ENCODE data around the gene SORCS3. TPM values are rescaled to one million over a fixed set of nuclear protein-coding genes. Genes with fewer than 3 reads are reported as not detected.

The SORCS3 gene
- total RNA-seq, result 3.6 TPM

- intact Hi-C loops (cut with DNase I), result no loop called here
These were observed at the start of gene SORCS3 for GRCh38 chr10:104641187-104641936. Gene SORCS3, plus strand, starts transcription at chr10:104641290.

DNA sequence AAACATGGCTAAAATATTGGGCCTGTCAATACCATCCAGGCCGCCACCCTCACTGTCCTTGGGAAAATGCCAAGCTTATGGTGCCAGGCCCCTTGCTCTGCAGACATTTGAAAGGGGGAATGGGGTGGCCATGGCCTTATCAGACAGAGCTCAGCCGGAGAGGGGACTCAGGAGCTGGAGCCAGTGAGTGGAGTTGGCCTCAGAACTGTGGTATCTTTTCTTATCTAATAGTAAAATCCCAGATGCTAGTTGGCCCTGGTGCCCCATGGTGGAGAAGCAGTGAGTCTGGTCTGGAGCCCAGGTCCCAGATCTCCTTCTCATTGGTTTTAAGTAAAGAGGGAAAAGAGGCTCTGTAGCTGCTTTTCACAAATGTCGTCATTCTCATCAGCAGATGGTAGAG, 49.6 kb upstream of the SORCS3 start:
- ATAC-seq (no peak), DNase-seq (ENCODE audit: low spot score) (no peak)
- intact Hi-C loops (cut with DNase I), result no loop called here

More at GRCh38 chr10:104641187-104641936, at the start of gene SORCS3:
- DNase-seq (ENCODE audit: low spot score) (no peak), ATAC-seq (no peak)

GRCh38 chr10:104601166-104601565, 39.9 kb upstream of the SORCS3 start:
- ATAC-seq (no peak), DNase-seq (ENCODE audit: low spot score) (no peak)
- intact Hi-C loops (cut with DNase I), result no loop called here

DNA sequence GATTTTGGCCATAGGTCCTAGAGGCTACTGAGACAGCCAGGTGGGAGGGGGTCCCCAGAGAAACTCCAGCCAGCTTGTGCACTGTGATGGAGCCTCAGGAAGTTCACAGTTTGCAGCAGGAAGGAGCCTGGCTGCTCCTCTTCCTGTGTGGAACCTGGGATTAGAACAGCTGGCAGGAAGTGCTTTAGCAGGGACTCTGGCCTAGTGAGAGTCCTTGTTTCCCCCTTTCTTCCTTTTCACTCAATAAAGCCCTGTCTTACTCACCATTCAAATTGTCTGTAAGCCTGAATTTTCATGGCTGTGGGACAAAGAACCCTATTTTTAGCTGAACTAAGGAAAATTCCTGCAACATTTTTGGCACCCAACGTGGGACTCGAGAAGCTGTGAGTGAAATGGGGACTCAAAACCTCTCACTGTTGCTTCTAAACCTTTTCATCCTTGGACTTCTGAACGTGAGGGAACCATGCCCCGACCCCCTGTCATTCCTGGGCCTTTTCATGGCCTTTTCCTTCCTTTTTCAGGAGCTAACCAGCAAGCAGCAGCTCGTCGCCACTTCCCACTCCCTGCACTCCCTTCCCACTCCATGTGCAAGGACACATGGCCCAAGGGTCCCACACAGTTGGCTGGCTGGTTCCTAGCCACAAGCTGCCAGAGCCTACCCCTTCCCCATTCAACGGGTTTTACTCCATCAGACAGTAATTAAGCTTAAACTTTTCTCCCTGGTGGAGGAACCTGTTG, 32.8 kb upstream of the SORCS3 start:
- intact Hi-C loops (cut with DNase I), result no loop called here
- ATAC-seq, result no peak
- no peak for DNase-seq (ENCODE audit: low spot score)

- intact Hi-C loops (cut with DNase I), result no loop called here
- ATAC-seq (no peak), DNase-seq (ENCODE audit: low spot score) (no peak)
These were observed 28.4 kb upstream of the SORCS3 start for GRCh38 chr10:104612571-104613205.

GRCh38 chr10:104613406-104613805, 27.7 kb upstream of the SORCS3 start:
- DNase-seq (ENCODE audit: low spot score), result no peak
- intact Hi-C loops (cut with DNase I), result no loop called here
- ATAC-seq, result no peak

DNA sequence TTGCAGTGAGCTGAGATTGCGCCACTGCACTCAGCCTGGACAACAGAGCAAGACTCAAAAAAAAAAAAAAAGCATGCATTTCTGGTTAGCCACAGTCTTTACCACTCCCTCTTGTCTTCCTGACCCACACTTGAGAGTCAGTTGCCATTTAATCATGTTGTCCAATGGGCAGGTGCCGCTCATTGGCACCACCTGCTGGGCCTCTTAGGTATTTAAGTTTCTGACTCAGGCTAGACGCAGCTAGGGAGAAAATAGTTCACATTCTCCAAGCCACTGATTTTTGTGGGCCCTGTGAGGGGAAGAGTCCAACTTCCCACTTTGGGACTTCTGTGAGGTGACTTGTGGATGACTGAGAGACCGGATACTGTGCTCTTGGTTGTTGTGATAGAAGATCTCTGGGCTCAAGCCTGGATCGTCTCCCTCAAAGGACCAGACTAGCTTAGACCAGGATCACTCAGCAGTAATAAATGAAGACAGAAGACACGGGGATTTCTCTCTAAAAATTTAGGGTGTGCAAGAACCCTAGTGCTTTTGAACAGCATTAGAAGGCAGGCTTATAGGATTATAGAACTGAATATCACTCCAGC, 26.8 kb upstream of the SORCS3 start:
- ATAC-seq, result no peak
- intact Hi-C loops (cut with DNase I), result no loop called here
- no peak for DNase-seq (ENCODE audit: low spot score)

DNA sequence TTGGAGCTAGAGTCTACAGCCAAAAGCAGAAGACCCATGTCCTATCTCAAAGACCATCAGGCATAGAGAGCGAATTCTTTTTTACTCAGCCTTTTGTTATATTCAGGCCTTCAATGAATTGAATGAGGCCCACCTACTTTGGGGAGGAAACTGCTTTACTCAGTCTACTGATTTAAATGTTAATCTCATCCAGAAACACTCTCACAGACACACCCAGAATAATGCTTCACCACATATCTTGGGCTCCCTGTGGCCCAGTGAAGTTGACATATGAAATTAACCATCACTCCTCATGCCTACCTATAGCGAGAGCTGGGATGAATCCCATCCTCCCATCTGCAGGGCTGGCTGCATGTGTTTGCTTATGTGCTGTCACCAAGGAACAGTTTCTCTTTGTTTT, 26.0 kb upstream of the SORCS3 start:
- intact Hi-C loops (cut with DNase I), result no loop called here
- ATAC-seq (no peak), DNase-seq (ENCODE audit: low spot score) (no peak)

- intact Hi-C loops (cut with DNase I), result no loop called here
These were observed 23.3 kb upstream of the SORCS3 start for GRCh38 chr10:104617831-104618230.

GRCh38 chr10:104622175-104622574, 18.9 kb upstream of the SORCS3 start:
- ATAC-seq (no peak), DNase-seq (ENCODE audit: low spot score) (no peak)
- intact Hi-C loops (cut with DNase I), result no loop called here

More at GRCh38 chr10:104617831-104618230, 23.3 kb upstream of the SORCS3 start:
- DNase-seq (ENCODE audit: low spot score), result no peak
- ATAC-seq, result no peak

DNA sequence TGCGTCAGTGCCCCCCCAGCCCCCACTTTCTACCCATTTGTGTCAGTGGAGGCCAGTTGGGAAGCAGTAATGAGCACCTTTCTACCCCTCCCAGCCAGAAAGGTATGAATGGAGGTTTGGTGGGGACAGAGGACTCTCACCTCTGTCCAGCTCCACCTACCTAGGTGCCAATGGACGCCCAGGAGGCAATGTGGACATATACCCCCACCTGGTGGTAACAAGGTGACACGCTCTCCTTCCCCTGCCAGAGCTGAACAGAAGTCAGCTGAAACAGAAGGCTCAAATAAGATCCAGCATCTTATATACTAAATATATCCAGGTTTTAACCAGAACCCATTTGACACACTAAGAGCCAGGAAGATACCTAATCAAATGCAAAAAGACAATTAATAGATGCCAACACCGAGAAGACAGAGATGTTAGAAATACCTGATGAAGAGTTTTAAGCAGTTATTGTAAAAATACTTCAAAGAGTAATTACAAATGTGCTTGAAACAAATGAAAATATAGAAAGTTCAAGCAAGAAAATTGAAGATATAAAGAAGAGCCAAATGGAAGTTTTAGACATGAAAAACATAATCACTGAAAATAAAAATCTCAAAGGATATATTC, 18.4 kb upstream of the SORCS3 start:
- ATAC-seq, result no peak
- intact Hi-C loops (cut with DNase I), result no loop called here
- DNase-seq (ENCODE audit: low spot score), result no peak

DNA sequence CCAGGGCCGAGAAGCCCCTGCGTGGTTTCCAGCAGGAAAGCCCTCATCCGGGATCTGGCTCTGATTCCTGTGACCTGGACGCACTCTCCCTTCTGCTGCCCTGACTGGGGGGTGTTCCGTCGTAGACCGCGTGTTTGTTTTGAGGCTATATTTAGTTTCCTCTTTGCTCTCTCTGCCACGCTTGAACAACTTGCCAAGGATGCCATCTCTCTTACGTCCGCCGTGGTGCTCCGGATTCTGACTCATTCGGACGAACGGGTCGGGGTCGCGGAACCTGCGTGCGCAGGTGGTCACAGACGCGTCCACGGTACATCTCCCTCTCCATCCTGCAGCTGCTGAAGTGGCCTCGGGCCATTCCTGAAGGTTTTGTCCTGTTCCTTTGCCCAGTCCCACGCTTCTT, 10.4 kb upstream of the SORCS3 start:
- ATAC-seq (no peak), DNase-seq (ENCODE audit: low spot score) (no peak)
- intact Hi-C loops (cut with DNase I), result no loop called here

- intact Hi-C loops (cut with DNase I), result no loop called here
- no peak for DNase-seq (ENCODE audit: low spot score)
These were observed 9.1 kb upstream of the SORCS3 start for GRCh38 chr10:104631946-104632345.

DNA sequence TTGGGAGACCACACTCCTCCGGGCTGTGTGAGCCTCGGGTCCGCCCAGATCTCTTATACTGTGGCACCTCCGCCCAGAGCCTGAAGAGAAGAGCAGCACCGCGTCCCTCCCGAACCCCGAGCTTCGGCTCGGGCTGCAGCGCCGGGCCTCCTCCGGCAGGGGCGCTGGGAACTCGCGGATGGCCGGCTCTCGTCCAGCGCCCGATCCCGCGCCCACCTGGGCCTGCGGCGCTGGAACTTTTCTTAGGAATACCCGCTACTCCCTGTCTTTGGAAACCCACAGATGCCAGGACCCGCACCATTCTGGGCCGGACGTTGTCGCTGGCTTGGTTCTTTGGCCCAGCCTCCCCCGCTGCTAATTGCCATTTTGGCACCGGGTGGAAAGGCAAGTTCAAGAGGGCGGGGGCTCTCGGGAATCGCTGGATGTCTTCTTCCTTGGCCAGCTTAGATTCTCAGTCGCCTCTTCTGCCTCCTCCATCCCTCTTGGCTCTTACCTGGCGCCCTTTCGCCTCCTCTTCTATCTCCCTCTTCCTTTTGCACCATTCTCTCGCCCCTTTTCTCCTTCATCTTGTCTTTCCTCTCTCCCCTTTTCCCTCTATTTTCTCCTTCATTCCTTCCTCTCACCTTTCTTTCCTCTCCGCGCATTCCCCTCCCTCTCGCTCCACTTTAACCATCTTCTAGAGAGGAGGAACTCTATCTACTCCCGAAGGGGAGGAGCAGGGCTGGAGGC, 2.1 kb upstream of the SORCS3 start:
- intact Hi-C loops (cut with DNase I), result no loop called here
- no peak for DNase-seq (ENCODE audit: low spot score)
- ATAC-seq, result no peak

More at GRCh38 chr10:104631946-104632345, 9.1 kb upstream of the SORCS3 start:
- no peak for ATAC-seq

- ATAC-seq (no peak), DNase-seq (ENCODE audit: low spot score) (no peak)
- intact Hi-C loops (cut with DNase I), result no loop called here
These were observed 1.3 kb upstream of the SORCS3 start for GRCh38 chr10:104639590-104640338.

GRCh38 chr10:104640339-104641186, 527 bp upstream of the SORCS3 start:
- intact Hi-C loops (cut with DNase I), result no loop called here
- DNase-seq (ENCODE audit: low spot score) (no peak), ATAC-seq (no peak)
